Measurements from ENCODE around the gene DDIT4. TPM values are rescaled to one million over a fixed set of nuclear protein-coding genes. Genes with fewer than 3 reads are reported as not detected.
A peak's percentile ranks its signal among the peaks of the same experiment; 100 is the strongest.

DDIT4 gene
- total and polyA plus RNA-seq, 9 of the 15 experiments (the other 6 are each of a cell fraction or from before 2014, with no cell fraction given) = 8.2 to 675 (median 159) TPM

DNA sequence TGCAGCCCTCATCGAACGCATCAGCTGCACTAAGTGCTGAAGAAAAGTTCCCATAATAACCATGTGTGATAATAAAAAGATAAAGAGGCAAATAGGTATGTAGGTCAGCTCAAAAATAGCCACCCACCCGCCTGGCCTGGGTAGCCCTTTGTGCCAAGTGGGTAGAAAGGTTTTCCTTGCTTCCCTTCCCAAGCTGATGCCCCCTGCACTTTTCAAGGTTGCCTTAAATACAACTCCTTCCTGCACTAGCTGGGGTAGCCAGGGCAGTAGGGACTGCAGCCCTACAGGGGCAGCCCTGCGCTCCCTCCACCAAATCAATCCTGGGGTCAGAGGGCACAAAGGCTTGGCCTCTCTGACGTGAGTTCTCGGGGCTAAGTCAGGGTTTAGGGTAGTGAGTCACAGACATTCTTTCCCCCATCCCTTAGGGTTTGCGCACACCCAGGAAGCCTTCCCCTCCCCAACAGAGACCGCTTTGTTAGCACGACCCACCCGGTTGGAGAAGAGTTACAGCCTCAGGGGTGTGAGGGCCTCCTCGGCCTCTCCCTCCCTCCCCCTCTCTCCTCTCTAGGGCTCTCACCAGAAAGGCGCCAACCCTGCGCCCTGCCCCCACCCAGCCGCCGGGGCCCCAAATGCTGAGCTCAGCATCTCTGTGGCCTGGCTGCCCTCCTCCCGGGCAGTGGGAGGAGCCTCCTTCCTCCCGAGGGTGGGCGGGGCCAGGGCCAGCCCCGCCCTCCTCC is 13.3 kb upstream of the DDIT4 start (continued):
- TF ChIP-seq, protein P1, sequence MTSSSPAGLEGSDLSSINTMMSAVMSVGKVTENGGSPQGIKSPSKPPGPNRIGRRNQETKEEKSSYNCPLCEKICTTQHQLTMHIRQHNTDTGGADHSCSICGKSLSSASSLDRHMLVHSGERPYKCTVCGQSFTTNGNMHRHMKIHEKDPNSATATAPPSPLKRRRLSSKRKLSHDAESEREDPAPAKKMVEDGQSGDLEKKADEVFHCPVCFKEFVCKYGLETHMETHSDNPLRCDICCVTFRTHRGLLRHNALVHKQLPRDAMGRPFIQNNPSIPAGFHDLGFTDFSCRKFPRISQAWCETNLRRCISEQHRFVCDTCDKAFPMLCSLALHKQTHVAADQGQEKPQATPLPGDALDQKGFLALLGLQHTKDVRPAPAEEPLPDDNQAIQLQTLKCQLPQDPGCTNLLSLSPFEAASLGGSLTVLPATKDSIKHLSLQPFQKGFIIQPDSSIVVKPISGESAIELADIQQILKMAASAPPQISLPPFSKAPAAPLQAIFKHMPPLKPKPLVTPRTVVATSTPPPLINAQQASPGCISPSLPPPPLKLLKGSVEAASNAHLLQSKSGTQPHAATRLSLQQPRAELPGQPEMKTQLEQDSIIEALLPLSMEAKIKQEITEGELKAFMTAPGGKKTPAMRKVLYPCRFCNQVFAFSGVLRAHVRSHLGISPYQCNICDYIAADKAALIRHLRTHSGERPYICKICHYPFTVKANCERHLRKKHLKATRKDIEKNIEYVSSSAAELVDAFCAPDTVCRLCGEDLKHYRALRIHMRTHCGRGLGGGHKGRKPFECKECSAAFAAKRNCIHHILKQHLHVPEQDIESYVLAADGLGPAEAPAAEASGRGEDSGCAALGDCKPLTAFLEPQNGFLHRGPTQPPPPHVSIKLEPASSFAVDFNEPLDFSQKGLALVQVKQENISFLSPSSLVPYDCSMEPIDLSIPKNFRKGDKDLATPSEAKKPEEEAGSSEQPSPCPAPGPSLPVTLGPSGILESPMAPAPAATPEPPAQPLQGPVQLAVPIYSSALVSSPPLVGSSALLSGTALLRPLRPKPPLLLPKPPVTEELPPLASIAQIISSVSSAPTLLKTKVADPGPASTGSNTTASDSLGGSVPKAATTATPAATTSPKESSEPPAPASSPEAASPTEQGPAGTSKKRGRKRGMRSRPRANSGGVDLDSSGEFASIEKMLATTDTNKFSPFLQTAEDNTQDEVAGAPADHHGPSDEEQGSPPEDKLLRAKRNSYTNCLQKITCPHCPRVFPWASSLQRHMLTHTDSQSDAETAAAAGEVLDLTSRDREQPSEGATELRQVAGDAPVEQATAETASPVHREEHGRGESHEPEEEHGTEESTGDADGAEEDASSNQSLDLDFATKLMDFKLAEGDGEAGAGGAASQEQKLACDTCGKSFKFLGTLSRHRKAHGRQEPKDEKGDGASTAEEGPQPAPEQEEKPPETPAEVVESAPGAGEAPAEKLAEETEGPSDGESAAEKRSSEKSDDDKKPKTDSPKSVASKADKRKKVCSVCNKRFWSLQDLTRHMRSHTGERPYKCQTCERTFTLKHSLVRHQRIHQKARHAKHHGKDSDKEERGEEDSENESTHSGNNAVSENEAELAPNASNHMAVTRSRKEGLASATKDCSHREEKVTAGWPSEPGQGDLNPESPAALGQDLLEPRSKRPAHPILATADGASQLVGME (CRISPR knock-in tag; IDR thresholded peaks at IDR 0.05) = peak; percentile 95
- TF ChIP-seq POLR2AphosphoS5 (IDR thresholded peaks at IDR 0.05; ENCODE audit: control insufficient read depth, insufficient read depth, low read depth, low read length) = peak; percentile 47; the same call in 1 of the 2 replicates
- peak; percentile 6; the same call in 1 of the 2 replicates for TF ChIP-seq L3MBTL2 (IDR thresholded peaks at IDR 0.05)
- TF ChIP-seq ARID2 (IDR thresholded peaks at IDR 0.05) = no peak
- peak; percentile 71 for TF ChIP-seq ZSCAN32 (CRISPR knock-in tag; IDR thresholded peaks at IDR 0.05)
- peak; percentile 23; the same call in 1 of the 2 replicates for TF ChIP-seq TCF3 (CRISPR knock-in tag; IDR thresholded peaks at IDR 0.05)
- TF ChIP-seq CBX5 (IDR thresholded peaks at IDR 0.05; ENCODE audit: borderline replicate concordance, low read depth) = no peak
- TF ChIP-seq HCFC1 (IDR thresholded peaks at IDR 0.05; ENCODE audit: low read depth, low read length) = peak; percentile 36; the same call in 1 of the 2 replicates
- TF ChIP-seq STAG1 (CRISPR knock-in tag; IDR thresholded peaks at IDR 0.05; ENCODE audit: borderline replicate concordance) = no peak
- TF ChIP-seq, protein P2, sequence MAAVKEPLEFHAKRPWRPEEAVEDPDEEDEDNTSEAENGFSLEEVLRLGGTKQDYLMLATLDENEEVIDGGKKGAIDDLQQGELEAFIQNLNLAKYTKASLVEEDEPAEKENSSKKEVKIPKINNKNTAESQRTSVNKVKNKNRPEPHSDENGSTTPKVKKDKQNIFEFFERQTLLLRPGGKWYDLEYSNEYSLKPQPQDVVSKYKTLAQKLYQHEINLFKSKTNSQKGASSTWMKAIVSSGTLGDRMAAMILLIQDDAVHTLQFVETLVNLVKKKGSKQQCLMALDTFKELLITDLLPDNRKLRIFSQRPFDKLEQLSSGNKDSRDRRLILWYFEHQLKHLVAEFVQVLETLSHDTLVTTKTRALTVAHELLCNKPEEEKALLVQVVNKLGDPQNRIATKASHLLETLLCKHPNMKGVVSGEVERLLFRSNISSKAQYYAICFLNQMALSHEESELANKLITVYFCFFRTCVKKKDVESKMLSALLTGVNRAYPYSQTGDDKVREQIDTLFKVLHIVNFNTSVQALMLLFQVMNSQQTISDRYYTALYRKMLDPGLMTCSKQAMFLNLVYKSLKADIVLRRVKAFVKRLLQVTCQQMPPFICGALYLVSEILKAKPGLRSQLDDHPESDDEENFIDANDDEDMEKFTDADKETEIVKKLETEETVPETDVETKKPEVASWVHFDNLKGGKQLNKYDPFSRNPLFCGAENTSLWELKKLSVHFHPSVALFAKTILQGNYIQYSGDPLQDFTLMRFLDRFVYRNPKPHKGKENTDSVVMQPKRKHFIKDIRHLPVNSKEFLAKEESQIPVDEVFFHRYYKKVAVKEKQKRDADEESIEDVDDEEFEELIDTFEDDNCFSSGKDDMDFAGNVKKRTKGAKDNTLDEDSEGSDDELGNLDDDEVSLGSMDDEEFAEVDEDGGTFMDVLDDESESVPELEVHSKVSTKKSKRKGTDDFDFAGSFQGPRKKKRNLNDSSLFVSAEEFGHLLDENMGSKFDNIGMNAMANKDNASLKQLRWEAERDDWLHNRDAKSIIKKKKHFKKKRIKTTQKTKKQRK (IDR thresholded peaks at IDR 0.05; ENCODE audit: borderline replicate concordance, low read depth, low read length) = no peak
- TF ChIP-seq TARDBP (IDR thresholded peaks at IDR 0.05) = no peak
- TF ChIP-seq C11orf30 (IDR thresholded peaks at IDR 0.05; ENCODE audit: low read depth) = peak; percentile 100
- peak; percentile 88 for TF ChIP-seq ATF3 (IDR thresholded peaks at IDR 0.05)
- TF ChIP-seq ATF3 (CRISPR knock-in tag; conservative IDR thresholded peaks at IDR 0.05) = no peak
- peak; percentile 90; the same call in 1 of the 2 replicates for TF ChIP-seq TFAP4 (CRISPR knock-in tag; IDR thresholded peaks at IDR 0.05; ENCODE audit: borderline replicate concordance)
- TF ChIP-seq CTBP1 (IDR thresholded peaks at IDR 0.05; ENCODE audit: borderline replicate concordance) = peak; percentile 75
- no peak for TF ChIP-seq POLR3A (IDR thresholded peaks at IDR 0.05; ENCODE audit: borderline replicate concordance, extremely low read depth, insufficient read depth, insufficient read length)
